PC-3 (cell line): ENCODE data around the gene PACSIN2.

Source experiments
- CTCF ChIP-seq: fragments of 300-600 bp; sonication (generic); conservative IDR thresholded peaks from 2 replicates; pipeline ENCODE4 v1.5.1; 2017; ENCODE audit warnings: antibody characterized with exemption, low read depth, mild to moderate bottlenecking, low read length
- EZH2 ChIP-seq: fragments of 300-600 bp; sonication (generic); IDR thresholded peaks from one replicate; pipeline ENCODE4 v1.6.1; 2017; ENCODE audit warnings: antibody characterized with exemption, mild to moderate bottlenecking, low read length; ENCODE audit not compliant: unreplicated experiment
- EZH2phosphoT487 ChIP-seq: fragments of 300-600 bp; sonication (generic); IDR thresholded peaks from 2 replicates; pipeline ENCODE4 v1.6.1; 2018; ENCODE audit warnings: mild to moderate bottlenecking, antibody characterized with exemption, low read length, borderline replicate concordance

- no peak for TF ChIP-seq CTCF
- TF ChIP-seq EZH2: no peak
- TF ChIP-seq EZH2phosphoT487: no peak
These were observed 30.6 kb downstream of the PACSIN2 start for GRCh38 chr22:42984397-42984796.
